Activated CD8-positive, alpha-beta T cell treated with anti-CD3 and anti-CD28 coated beads, Interleukin-2, amount 10 ng/mL, durations not matched to agents 7 days and 5 days (primary cell): ENCODE data around the gene LIPC. TPM values are rescaled to one million over a fixed set of nuclear protein-coding genes. Genes with fewer than 3 reads are reported as not detected.

ENCODE experiments used
- ATAC-seq: fragments of 150-1000 bp; cut with Tn5 transposase; one replicate; pipeline ENCODE4 v1.10.0; 2021; ENCODE audit warnings: moderate library complexity
- CTCF ChIA-PET: fragments of 350-600 bp; sonication (Branson Sonifier 250); formaldehyde crosslinking; loops from one replicate; lab custom pipeline; 2021; ENCODE audit warnings: antibody characterized with exemption; lab: Charles Lee
- POLR2A ChIA-PET: fragments of 350-600 bp; sonication (Branson Sonifier 250); formaldehyde crosslinking; loops from one replicate; lab custom pipeline; 2021; ENCODE audit warnings: antibody characterized with exemption; lab: Charles Lee
- DNase-seq: peaks from one replicate; pipeline ENCODE4 v3.0.0-alpha.2; 2020
- H3K27ac Mint-ChIP-seq: one replicate; pipeline ENCODE4 v1.8.0; 2021; ENCODE audit warnings: mild to moderate bottlenecking, mixed read lengths
- H3K27me3 Mint-ChIP-seq: one replicate; pipeline ENCODE4 v1.8.0; 2021; ENCODE audit warnings: low read depth, mixed read lengths
- H3K36me3 Mint-ChIP-seq: one replicate; pipeline ENCODE4 v1.8.0; 2021; ENCODE audit warnings: low read depth, mixed read lengths
- H3K4me1 Mint-ChIP-seq: one replicate; pipeline ENCODE4 v1.8.0; 2021; ENCODE audit warnings: low read depth, mixed read lengths
- H3K4me3 Mint-ChIP-seq: one replicate; pipeline ENCODE4 v1.8.0; 2021; ENCODE audit warnings: mild to moderate bottlenecking, mixed read lengths
- H3K9me3 Mint-ChIP-seq: one replicate; pipeline ENCODE4 v1.8.0; 2022; ENCODE audit warnings: mixed read lengths; ENCODE audit not compliant: insufficient read depth
- total RNA-seq, 2 experiments: library from RNA; stranded (reverse); gene quantifications; one replicate each; pipeline ENCODE4 v1.2.3, GENCODE V29; 2021

Gene LIPC
- total RNA-seq, 2 experiments from 2014 or later, result 4.1 to 4.4 TPM

DNA sequence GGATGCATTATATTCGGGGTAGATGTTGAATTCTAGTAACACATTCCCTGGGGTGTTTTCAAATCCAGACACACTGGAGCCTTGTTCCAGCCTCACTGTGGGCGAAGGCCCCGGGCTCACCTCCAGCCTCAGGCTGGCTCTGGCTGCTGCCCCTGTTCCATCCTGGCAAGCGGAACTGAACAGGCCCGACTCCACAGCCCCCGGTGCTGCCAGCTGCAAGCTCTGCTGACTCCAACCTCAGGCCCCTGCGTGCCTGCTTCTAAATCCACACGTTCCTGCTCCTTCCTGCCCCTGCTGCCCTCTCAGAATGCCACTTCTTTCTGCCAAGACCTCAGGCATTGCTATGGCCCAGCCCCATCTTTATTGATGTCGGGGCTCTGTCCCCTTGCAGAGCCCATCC lies 90.6 kb downstream of the LIPC start:
- CTCF ChIA-PET, result no interaction called here
- no peak for ATAC-seq
- POLR2A ChIA-PET, result no interaction called here
- H3K36me3 Mint-ChIP-seq, result no peaks in the 10 kb centered on the region
- H3K9me3 Mint-ChIP-seq, result no peaks in the 10 kb centered on the region
- no peak for DNase-seq
- H3K4me3 Mint-ChIP-seq, result no peak overlapping the region
- H3K4me1 Mint-ChIP-seq, result peaks cover 44% of the 10 kb centered on the region
- no peaks in the 10 kb centered on the region for H3K27me3 Mint-ChIP-seq
- peak overlapping the region; percentile 58 for H3K27ac Mint-ChIP-seq

DNA sequence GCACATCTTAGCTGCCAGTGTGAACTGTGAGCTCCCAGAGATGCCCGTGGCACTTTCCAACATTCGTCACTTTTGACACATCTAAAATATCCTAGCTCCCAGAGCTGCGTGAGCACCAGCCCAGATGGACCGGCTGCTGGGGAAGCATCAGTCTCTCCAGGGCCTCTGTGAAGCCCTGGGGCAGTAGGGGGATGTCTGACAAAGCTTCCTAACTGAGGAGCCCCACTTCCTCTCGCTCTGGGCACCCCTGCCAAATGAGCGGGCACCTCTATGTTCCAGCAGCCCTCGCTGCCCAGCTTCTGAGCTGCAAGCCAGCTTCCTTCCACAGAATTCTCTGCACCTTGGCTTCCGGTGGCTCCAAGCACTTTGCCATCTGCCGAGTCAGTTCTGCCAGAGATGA lies 91.1 kb downstream of the LIPC start:
- ATAC-seq (no peak), DNase-seq (no peak)
- no peaks in the 10 kb centered on the region for H3K36me3 Mint-ChIP-seq
- H3K27ac Mint-ChIP-seq, result peak overlapping the region; percentile 14
- POLR2A ChIA-PET, result no interaction called here
- CTCF ChIA-PET, result no interaction called here
- peaks cover 39% of the 10 kb centered on the region for H3K4me1 Mint-ChIP-seq
- no peak overlapping the region for H3K4me3 Mint-ChIP-seq
- H3K9me3 Mint-ChIP-seq, result no peaks in the 10 kb centered on the region
- no peaks in the 10 kb centered on the region for H3K27me3 Mint-ChIP-seq

DNA sequence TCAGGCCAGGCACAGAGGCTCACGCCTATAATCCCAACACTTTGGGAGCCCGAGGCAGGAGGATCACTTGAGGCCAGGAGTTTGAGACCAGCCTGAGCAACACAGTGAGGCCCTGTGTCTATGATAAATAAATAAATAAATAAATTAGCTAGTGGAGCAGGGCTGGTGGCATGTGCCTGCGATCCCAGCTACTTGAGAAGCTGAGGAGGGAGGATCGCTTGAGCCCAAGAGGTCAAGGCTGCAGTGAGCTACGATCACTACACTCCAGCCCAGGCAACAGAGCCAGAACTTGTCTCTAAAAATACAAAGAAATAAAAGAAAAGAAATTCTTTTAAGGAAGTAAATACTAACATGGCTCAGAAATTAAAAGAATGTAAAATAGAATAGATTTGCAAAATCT lies 91.8 kb downstream of the LIPC start:
- Mint-ChIP-seq H3K27me3 (no peaks in the 10 kb centered on the region), H3K4me3 (no peak overlapping the region), H3K27ac (no peak overlapping the region), H3K9me3 (no peaks in the 10 kb centered on the region), H3K4me1 (peaks cover 32% of the 10 kb centered on the region), H3K36me3 (no peaks in the 10 kb centered on the region)
- ChIA-PET POLR2A (no interaction called here), CTCF (no interaction called here)
- DNase-seq, result no peak
- no peak for ATAC-seq

DNA sequence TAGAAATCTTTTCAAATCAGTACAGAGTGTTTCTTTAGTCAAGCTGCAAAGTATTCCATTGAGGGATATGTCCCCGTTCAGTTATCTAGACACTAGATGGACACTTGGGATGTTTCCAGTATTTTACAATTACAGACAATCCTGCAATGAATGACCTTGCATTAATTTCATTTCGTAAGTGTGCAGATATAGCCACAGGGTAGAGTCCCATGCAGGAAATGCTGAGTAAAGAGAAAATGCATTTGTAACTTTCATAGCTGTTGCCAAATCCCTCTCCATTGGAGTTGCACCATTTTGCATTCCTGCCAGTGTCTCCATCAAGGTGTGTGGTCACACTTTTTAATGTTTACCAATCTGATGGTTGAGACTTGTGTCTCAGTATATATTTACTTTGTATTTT lies 92.5 kb downstream of the LIPC start:
- ChIA-PET POLR2A (no interaction called here), CTCF (no interaction called here)

DNA sequence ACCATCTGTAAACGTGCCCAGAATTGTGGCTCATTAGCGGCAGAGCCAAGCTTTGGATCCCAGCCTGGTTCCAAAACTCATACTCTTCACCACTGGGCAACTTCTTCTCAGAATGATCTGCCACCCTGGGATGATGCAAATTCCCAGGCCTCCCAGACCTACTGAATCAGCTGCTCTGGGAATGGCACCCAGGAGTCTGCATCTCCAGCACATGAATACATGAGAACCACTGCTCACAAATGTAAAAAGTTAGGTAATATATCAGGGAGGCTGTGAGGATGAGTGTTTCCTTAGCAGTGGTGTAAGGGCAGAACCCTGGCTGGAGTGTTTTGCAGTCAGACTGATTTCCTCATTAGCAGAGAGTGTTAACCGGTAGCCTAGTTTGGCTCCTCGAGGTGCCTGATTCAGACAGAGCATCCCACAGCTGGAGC lies 94.2 kb downstream of the LIPC start:
- Mint-ChIP-seq H3K36me3 (no peaks in the 10 kb centered on the region), H3K27me3 (no peaks in the 10 kb centered on the region), H3K9me3 (no peaks in the 10 kb centered on the region), H3K4me3 (no peak overlapping the region), H3K27ac (peak overlapping the region; percentile 9), H3K4me1 (peaks cover 13% of the 10 kb centered on the region)
- ATAC-seq (no peak), DNase-seq (no peak)
- CTCF ChIA-PET, result no interaction called here
- POLR2A ChIA-PET, result no interaction called here

More for the DNA sequence above, 92.5 kb downstream of the LIPC start:
- no peak for DNase-seq
- Mint-ChIP-seq H3K27ac (no peak overlapping the region), H3K4me3 (no peak overlapping the region), H3K9me3 (no peaks in the 10 kb centered on the region), H3K4me1 (peaks cover 28% of the 10 kb centered on the region), H3K27me3 (no peaks in the 10 kb centered on the region), H3K36me3 (no peaks in the 10 kb centered on the region)
- ATAC-seq, result no peak

DNA sequence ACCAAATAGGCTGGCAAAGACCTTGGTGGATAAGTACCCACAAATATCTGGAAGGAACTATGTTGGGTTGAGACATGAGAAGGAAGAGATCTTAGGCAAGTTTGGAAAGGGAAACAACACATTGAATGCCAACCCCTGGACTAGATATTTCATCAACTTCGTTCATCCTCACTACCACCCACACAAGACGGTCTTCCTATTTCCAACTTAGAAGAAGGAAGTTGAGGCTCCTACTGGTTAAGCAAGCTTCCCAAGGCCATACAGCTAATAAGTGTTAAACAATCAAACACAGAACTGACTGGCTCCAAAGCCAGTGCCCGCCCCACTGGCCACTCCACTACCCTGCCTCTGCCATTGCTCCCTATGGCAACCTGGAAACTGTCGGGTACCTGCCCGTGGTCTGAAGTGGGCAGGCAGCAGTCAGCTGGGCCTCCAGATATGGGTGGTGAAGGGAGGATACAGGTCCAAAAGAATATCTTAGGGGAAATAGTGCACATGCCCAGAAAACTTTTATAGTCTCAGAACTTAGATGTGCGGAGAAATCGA lies 94.9 kb downstream of the LIPC start:
- CTCF ChIA-PET, result interaction anchor here (0.7 to 2.8 kb wide), 2 partner anchors 9 to 18 kb away, joined by 4 to 9 read pairs; no protein-coding TSS in a partner anchor
- Mint-ChIP-seq H3K9me3 (no peaks in the 10 kb centered on the region), H3K27ac (no peak overlapping the region), H3K36me3 (peaks cover 1% of the 10 kb centered on the region), H3K4me3 (no peak overlapping the region), H3K4me1 (peaks cover 6% of the 10 kb centered on the region), H3K27me3 (no peaks in the 10 kb centered on the region)
- DNase-seq, result no peak
- ATAC-seq, result no peak
- POLR2A ChIA-PET, result no interaction called here

DNA sequence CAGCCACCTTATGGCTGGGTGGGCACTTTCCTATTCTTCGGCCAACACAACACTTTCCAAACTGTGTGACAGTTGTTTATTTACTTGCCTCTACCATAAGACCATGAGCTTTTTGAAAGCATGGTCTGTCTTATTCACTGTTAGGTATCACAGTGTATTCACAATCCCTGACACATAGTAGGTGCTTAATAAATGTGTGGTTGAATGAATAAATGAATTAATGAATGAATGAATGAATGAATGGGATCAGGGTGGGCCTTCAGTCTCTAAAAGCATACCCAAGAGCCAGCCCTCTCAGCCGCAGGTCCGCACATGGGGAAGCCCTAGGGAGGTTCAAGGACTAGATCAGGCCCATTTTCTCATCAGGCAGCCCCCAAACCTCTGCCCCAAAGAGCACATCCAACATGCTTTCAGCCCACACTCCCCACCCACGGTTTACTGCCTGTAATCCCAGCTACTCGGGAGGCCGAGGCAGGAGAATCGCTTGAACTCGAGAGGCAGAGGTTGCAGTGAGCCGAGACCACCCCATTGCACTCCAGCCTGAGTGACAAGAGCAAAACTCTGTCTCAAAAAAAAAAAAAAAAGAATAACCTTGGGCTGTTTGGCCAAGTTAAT lies 95.9 kb downstream of the LIPC start:
- ChIA-PET CTCF (interaction anchor here (0.7 to 2.8 kb wide), 2 partner anchors 10 to 17 kb away, joined by 4 to 9 read pairs; no protein-coding TSS in a partner anchor), POLR2A (no interaction called here)
- H3K4me1 Mint-ChIP-seq, result peaks cover 1% of the 10 kb centered on the region
- H3K27ac Mint-ChIP-seq, result no peak overlapping the region
- no peaks in the 10 kb centered on the region for H3K27me3 Mint-ChIP-seq
- H3K9me3 Mint-ChIP-seq, result no peaks in the 10 kb centered on the region
- H3K36me3 Mint-ChIP-seq, result peaks cover 1% of the 10 kb centered on the region
- ATAC-seq (no peak), DNase-seq (no peak)
- no peak overlapping the region for H3K4me3 Mint-ChIP-seq

DNA sequence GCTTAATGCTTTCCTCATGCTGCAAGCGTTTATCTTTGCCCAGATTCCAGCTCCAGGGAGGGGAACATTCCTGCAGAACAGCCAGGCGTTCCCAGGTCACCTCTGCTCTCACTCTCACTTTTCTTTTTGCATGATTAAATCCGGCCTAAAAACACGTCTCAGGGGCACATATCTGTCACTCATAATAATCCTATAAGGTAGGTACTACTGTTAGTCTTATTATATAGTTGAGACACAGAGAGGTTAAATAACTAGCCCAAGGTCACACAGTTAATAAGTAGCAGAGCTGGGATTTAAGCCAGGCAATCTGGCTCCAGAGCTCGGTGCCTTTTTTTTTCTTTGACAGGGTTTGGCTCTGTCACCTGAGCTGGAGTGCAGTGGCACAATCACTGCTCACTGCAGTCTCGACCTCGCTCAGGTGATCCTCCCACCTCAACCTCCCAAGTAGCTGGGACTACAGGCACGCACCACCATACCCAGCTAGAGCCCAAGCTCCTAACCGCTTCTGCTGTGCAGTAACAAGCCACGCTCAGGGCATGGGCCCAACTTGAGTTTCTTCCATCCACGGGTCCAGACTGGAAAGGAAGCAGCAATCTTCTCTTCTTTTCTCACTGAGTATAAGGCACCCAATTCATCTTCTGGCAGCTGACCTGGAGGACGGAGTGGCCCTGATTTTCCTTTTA lies 96.5 kb downstream of the LIPC start:
- ATAC-seq (no peak), DNase-seq (no peak)
- no peak overlapping the region for H3K27ac Mint-ChIP-seq
- H3K9me3 Mint-ChIP-seq, result no peaks in the 10 kb centered on the region
- peaks cover 3% of the 10 kb centered on the region for H3K27me3 Mint-ChIP-seq
- peaks cover 1% of the 10 kb centered on the region for H3K36me3 Mint-ChIP-seq
- CTCF ChIA-PET, result interaction anchor here (2.8 kb wide), 1 partner anchor 11 kb away, joined by 9 read pairs; no protein-coding TSS in a partner anchor
- POLR2A ChIA-PET, result no interaction called here
- H3K4me1 Mint-ChIP-seq, result no peaks in the 10 kb centered on the region
- H3K4me3 Mint-ChIP-seq, result no peak overlapping the region

DNA sequence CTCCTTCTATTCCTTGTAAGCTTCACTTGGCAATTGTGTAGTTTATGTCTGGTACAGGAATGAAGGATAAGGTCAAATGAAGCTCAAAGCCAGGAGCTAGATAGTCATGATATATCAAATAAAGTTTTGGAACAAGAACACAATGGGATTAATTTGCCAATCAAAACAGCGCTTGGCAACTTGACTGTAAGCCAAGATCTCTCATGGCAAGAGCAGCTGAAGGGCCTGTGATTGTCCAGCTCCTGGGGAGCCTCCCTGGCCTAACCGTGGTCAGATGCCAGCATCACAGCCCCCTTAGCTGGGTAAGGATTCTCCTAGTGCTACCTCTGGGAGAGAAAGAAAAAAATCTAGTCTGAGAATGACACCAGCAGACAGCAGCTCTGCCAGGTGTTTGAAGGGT lies 97.2 kb downstream of the LIPC start:
- DNase-seq (no peak), ATAC-seq (no peak)
- H3K4me3 Mint-ChIP-seq, result no peak overlapping the region
- ChIA-PET POLR2A (no interaction called here), CTCF (interaction anchor here (0.7 to 2.8 kb wide), 2 partner anchors 12 to 88 kb away, joined by 3 to 9 read pairs; no protein-coding TSS in a partner anchor)
- H3K27me3 Mint-ChIP-seq, result peaks cover 3% of the 10 kb centered on the region
- H3K9me3 Mint-ChIP-seq, result no peaks in the 10 kb centered on the region
- peaks cover 1% of the 10 kb centered on the region for H3K36me3 Mint-ChIP-seq
- H3K27ac Mint-ChIP-seq, result no peak overlapping the region
- H3K4me1 Mint-ChIP-seq, result peaks cover 4% of the 10 kb centered on the region

DNA sequence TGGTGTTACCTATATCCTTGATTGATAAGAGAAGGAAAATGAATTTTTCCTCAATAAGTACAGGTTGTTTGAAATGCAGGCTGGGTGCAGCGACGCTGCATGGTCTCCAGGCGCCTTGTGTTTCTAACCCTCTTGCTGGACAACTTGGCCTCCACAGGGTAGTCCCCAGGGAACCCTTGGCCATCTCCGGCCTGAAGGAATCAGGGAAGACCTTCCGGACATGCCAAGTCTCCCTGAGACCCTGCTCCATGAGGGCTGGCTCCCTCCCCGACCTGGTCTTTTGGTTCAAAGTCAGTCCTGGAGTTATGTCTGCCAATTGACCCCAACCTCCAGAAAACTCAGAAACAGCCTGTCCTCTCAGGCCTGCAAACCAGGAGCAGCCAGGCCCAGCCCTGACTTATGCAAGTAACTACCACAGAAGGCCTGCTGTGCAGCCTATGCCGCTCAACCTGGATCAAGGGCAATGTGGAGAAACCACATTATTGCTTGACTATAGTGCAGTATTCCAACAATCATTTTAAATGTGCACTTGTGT lies 98.3 kb downstream of the LIPC start:
- peaks cover 1% of the 10 kb centered on the region for H3K36me3 Mint-ChIP-seq
- CTCF ChIA-PET, result no interaction called here
- peaks cover 4% of the 10 kb centered on the region for H3K4me1 Mint-ChIP-seq
- H3K27me3 Mint-ChIP-seq, result peaks cover 7% of the 10 kb centered on the region
- DNase-seq (no peak), ATAC-seq (no peak)
- no peak overlapping the region for H3K27ac Mint-ChIP-seq
- no peaks in the 10 kb centered on the region for H3K9me3 Mint-ChIP-seq
- no peak overlapping the region for H3K4me3 Mint-ChIP-seq
- POLR2A ChIA-PET, result no interaction called here

DNA sequence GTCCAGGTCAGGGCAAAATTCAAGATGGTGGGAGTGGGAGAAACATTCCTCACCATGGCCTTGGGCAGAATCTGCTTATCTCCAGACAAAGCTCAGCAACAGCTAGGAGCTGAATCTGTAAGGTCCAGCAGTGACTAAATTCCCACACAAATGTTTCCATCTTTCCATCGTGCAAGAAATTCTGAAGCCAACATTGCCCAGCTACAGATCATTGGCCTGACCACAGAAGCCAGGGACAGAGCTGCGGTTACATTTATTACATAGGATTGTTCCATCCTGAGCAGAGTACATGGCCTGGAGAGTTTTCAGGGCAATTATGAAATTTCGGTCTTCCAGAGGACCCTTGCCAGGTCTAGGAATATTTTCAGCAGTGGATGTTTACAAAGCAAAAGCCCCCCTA lies 100.3 kb downstream of the LIPC start:
- Mint-ChIP-seq H3K27me3 (peaks cover 12% of the 10 kb centered on the region), H3K4me1 (peaks cover 4% of the 10 kb centered on the region), H3K9me3 (no peaks in the 10 kb centered on the region), H3K36me3 (peaks cover 1% of the 10 kb centered on the region), H3K4me3 (no peak overlapping the region), H3K27ac (no peak overlapping the region)
- DNase-seq, result no peak
- CTCF ChIA-PET, result no interaction called here
- POLR2A ChIA-PET, result no interaction called here
- no peak for ATAC-seq

DNA sequence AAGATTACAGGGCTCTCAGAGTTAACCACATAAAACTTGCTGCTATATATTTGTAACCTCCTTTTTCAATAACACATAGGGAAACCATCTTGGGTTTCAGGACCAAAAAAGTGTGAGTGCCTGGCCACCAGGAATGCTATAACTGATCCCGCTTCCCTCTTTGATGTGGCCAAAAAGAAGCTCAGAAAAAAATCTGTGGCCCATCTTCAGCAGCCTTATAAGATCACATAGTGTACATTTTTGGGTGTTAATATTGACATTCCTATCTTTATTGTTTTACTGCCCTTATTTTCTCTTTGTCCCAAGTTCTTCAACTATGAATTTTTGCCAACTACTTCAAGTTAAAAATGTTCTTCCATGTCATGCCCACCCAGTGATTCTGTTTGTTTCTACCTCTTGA lies 102.8 kb downstream of the LIPC start:
- POLR2A ChIA-PET, result no interaction called here
- DNase-seq, result no peak
- H3K4me1 Mint-ChIP-seq, result peaks cover 4% of the 10 kb centered on the region
- H3K27ac Mint-ChIP-seq, result no peak overlapping the region
- ATAC-seq, result no peak
- no peak overlapping the region for H3K4me3 Mint-ChIP-seq
- CTCF ChIA-PET, result interaction anchor here (1.8 kb wide), 1 partner anchor 10 kb away, joined by 5 read pairs; no protein-coding TSS in a partner anchor
- H3K36me3 Mint-ChIP-seq, result peaks cover 1% of the 10 kb centered on the region
- H3K9me3 Mint-ChIP-seq, result no peaks in the 10 kb centered on the region
- H3K27me3 Mint-ChIP-seq, result peaks cover 12% of the 10 kb centered on the region
